T1000 (cell line): ENCODE data around the gene MEF2A.
"Not testable (repeated sequence)": the region's sequence is repeated elsewhere in the genome, so short reads cannot be mapped to it uniquely, and the experiment has no call there.

ENCODE experiments used
- DNase-seq: peaks from one replicate; lab custom pipeline; 2025; ENCODE audit warnings: mixed read lengths; lab: John Stamatoyannopoulos, UW

The MEF2A gene

GRCh38 chr15:99565299-99566156 lies at the start of gene MEF2A:
TSS of gene MEF2A (plus strand) at chr15:99565984. CDS start at chr15:99633120, 67,136 bp downstream.
- DNase-seq, result peak; percentile 82

- DNase-seq, result no peak
Measured at GRCh38 chr15:99518191-99518590, 47.6 kb upstream of the MEF2A start.

DNA sequence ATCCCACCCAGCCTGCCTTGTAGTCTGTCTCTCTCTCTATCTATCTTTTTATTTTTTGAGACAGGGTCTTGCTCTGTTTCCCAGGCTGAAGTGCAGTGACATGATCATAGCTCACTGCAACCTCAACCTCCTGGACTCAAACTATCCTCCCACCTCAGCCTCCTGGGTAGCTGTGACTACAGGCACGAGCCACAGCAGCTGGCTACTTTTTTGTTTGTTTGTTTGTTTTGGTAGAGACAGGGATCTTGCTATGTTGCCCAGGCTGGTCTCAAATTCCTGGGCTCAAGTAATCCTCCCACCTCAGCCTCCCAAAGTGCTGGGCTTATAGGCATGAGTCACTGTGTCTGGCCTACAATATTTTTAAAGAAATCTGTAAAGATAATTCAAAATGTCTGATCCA lies 46.4 kb upstream of the MEF2A start:
- DNase-seq, result not testable (repeated sequence)

DNA sequence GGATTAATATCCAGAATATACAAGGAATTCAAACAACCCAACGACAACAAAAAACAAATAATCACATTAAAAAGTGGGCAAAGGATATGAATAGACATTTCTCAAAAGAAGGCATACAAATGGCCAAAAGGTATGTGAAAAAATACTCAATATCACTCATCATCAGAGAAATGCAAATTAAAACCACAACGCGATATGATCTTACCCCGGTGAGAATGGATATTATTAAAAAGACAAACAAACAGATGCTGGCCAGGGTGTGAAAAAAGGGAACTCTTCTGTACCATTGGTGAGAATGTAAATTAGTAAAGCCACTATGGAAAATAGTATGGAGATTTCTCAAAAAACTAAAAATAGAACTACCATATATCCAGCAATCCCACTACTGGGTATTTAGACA lies 43.5 kb upstream of the MEF2A start:
- DNase-seq, result no peak

- DNase-seq, result no peak
Measured at GRCh38 chr15:99526176-99526575, 39.6 kb upstream of the MEF2A start.

- DNase-seq, result no peak
Measured at GRCh38 chr15:99526671-99527070, 39.1 kb upstream of the MEF2A start.

GRCh38 chr15:99536422-99537040 lies 29.3 kb upstream of the MEF2A start:
- DNase-seq, result no peak

- DNase-seq, result no peak
Measured at GRCh38 chr15:99537344-99537743, 28.4 kb upstream of the MEF2A start.

DNA sequence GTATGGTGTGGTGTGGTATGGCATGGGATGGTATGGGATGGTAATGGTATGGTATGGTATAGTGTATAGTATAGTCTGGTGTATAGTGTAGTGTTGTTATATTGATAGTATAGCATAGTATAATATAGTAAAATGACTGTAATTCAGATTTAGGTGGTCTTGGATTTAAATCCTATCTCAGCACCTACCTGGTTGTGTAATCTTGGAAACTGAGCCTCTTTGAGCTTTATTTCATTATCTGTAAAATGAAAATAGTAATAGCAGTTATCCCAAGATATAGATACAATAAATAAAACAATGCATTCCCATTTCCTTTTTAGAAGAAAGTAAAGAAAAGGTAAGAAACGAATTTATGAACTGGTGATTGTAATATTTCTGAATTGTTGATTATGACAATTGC lies 27.5 kb upstream of the MEF2A start:
- no peak for DNase-seq

DNA sequence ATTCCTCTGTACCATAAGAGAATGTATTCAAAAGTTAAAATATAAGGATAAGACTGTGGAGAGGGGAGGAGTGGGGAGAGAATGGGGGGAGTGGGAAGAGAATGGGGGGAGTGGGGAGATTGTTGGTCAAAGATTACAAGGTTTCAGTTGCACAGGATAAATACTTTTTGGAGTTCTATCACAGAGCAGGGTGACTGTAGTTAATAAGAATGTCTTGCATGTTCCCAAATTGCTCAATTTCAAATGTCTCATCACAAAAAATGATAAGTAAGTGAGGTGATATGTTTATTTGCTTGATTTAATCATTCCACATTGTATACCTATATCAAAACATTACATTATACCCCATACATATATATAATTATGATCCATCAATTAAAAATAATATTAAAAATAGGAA lies 23.0 kb upstream of the MEF2A start:
- no peak for DNase-seq

- no peak for DNase-seq
Measured at GRCh38 chr15:99545605-99546004, 20.2 kb upstream of the MEF2A start.

GRCh38 chr15:99546441-99547100 lies 19.2 kb upstream of the MEF2A start:
- DNase-seq, result no peak

DNA sequence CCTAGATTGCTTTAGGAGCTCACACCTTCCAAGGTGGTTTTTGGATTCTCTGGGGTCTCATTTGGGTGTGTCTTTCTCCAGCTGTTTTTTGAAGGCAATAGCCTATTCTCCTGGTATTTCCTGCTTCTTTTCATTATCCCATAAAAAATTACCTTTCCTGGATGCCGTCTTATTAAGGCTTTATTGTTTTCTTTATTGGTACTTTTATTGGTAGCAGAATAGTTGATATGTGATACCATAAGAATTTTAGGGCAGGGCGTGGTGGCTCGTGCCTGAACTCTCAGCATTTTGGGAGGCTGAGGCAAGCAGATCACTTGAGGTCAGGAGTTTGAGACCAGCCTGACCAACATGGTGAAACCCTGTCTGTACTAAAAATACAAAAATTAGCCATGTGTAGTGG lies 18.3 kb upstream of the MEF2A start:
- DNase-seq, result no peak

GRCh38 chr15:99550077-99550476 lies 15.7 kb upstream of the MEF2A start:
- no peak for DNase-seq

- DNase-seq, result no peak
Measured at GRCh38 chr15:99552111-99552510, 13.7 kb upstream of the MEF2A start.

DNA sequence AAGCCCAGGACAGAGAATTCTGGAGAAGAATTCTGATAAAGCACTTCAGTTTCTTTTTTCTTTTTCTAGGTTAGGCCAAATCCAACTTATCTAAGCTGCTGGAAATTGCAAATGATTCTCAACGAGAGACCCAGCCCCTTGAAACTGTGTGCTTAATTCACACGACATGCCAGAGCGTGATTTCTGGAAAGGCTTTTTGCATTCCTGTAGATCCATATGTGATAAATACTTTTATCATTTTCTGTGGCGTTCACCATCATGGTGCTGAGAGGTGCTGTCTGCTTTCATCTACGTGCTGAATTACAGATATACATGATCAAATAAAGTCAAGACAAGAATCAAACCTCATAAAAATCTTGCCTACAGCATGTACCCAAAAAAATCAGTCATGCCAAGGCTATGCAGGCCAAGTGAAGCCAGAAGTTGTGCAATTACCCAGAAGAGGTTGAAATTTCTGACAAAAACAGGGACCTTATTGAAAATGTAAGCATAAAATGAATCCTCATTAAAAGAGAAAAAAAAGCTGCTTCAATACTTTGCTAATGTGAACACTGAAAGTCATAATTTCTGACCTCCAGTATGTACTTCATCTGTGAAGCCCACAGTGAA lies 10.8 kb upstream of the MEF2A start:
- no peak for DNase-seq

DNA sequence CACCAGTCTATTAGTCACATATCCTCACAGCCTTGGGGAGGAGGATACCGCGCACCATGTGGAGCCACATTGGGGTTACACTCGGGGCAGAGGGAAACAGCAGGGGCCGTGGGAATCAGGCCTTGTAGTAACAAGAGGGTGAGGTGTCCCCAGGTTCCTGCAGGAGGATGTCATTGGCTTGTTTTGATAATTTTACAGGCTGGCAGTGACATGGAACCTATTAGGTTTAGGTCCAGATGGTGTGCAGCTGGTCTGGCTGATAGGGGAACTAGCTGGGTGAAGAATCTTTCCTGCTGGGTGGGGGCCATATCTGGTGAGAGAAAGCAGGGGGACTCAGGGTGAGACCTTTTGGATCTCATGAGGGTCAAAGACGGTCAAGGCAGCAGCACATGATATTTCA lies 9.8 kb upstream of the MEF2A start:
- DNase-seq, result no peak

DNA sequence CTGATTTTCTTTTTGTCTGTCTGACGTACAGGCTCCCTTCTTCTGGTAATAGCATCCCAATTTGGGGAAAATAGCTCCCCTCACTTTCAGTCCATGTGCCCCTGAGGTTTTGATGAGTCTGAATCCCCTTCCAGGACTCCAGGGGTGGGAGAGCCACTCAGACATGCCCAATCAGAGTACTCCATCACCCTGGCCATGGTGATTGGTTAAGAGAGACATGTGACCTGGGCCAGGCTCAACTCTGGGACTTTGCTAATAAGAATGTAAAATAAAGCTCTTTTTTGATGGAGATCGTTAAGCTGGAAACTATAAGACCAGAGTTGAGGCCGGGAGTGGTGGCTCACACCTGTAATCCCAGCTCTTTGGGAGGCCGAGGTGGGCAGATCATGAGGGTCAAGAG lies 9.2 kb upstream of the MEF2A start:
- DNase-seq, result no peak

- DNase-seq, result no peak
Measured at GRCh38 chr15:99558084-99558483, 7.7 kb upstream of the MEF2A start.

GRCh38 chr15:99558571-99558970 lies 7.2 kb upstream of the MEF2A start:
- DNase-seq, result no peak

DNA sequence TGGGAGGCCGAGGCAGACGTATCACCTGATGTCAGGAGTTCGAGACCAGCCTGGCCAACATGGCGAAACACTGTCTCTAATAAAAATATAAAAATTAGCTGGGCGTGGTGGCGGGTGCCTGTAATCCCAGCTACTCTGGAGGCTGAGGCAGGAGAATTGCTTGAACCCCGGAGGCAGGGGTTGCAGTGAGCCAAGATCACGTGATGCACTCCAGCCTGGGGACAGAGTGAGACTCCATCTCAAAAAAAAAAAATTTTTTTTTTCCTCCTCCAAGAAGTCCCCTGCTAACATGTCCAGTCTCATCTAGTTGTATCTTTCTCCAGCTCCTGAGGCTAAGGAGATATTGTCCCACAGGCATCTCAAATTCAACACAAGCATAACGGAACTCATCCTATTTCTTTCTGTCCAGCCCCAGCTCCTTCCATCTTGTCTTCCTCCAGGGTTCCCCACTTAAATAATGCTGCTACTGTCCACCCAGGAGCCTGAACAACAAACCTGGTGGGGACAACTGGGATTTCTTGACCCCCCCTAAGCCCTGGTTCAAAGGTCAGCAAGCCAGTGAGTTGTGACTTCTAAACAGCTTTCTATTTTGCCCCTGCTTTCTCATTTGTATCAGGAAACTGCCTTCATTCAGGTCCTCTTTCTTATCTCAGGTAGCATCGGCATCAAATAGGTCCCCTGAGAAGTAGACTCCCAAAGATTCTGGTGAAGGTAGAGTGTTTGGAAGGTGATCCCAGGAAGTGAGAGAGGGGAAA lies 4.1 kb upstream of the MEF2A start:
- no peak for DNase-seq

DNA sequence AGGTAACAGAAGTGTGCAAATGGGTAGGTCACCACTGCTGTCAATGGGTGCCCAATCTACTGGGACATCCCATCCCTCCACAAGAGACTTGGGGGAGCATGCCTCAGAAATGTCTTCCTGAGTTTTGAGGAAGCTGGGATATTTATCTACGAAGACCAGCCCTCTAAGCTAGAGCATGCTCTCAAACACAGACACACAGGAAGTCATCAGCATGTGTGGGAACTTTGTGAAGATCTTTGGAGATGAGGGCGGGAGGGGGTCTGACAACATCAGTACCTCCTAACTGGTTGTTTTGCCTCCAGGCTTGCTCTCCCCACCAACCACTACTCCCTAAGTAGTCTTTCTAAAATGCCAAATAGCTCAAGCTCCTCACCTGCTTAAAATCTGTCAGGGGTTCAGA lies 3.5 kb upstream of the MEF2A start:
- no peak for DNase-seq
